LNCAP (cell line): ENCODE results near the gene SOD3.

ENCODE experiments used
- CTCF ChIP-seq: fragments of 450-650 bp; IDR thresholded peaks from 2 replicates; pipeline ENCODE4 v1.5.1; 2017; ENCODE audit warnings: mild to moderate bottlenecking

Gene SOD3

GRCh38 chr4:24806206-24806990, 11.0 kb downstream of the SOD3 start:
- no peak for TF ChIP-seq CTCF

- no peak for TF ChIP-seq CTCF
Observed at GRCh38 chr4:24807611-24808010, 12.2 kb downstream of the SOD3 start.

GRCh38 chr4:24808261-24808660, 12.9 kb downstream of the SOD3 start:
- no peak for TF ChIP-seq CTCF

GRCh38 chr4:24808955-24809354, 13.6 kb downstream of the SOD3 start:
- TF ChIP-seq CTCF = no peak

- peak; percentile 8; the same call in 1 of the 2 replicates for TF ChIP-seq CTCF
Observed at GRCh38 chr4:24809376-24809775, 14.0 kb downstream of the SOD3 start.

GRCh38 chr4:24809815-24810405, 14.5 kb downstream of the SOD3 start:
- TF ChIP-seq CTCF = no peak

GRCh38 chr4:24810871-24811631, 15.7 kb downstream of the SOD3 start:
- no peak for TF ChIP-seq CTCF
